Kidney epithelial cell (primary cell): ENCODE results near the gene USH1G. TPM values are rescaled to one million over a fixed set of nuclear protein-coding genes. Genes with fewer than 3 reads are reported as not detected.
"Not testable (repeated sequence)": the region's sequence is repeated elsewhere in the genome, so short reads cannot be mapped to it uniquely, and the experiment has no call there.

Experiments used
- DNase-seq: peaks from one replicate; pipeline ENCODE4 v3.0.0-alpha.2; 2010; ENCODE audit warnings: low read depth
- H3K27me3 ChIP-seq: 2 replicates; pipeline ENCODE4 v1.6.0; 2011; ENCODE audit warnings: low read length; ENCODE audit not compliant: control insufficient read depth, insufficient read depth
- H3K36me3 ChIP-seq: 2 replicates; pipeline ENCODE4 v1.5.1; 2011; ENCODE audit warnings: low read length; ENCODE audit not compliant: control insufficient read depth, insufficient read depth
- H3K4me3 ChIP-seq: 2 replicates; pipeline ENCODE4 v1.5.1; 2011; ENCODE audit warnings: low read depth, mild to moderate bottlenecking, control low read depth, low read length
- total RNA-seq: library from RNA; depleted of rRNA; stranded (reverse); fragments of >200 nt; gene quantifications from 2 replicates; pipeline ENCODE4 v1.2.3, GENCODE V29; 2015
- TF ChIP-seq, protein P1 (sequence below): IDR thresholded peaks from 2 replicates; pipeline ENCODE4 v1.5.1; 2011; ENCODE audit warnings: mild to moderate bottlenecking, moderate library complexity, low read length, control low read depth, inconsistent platforms; ENCODE audit not compliant: insufficient read depth, poor library complexity, severe bottlenecking

USH1G gene
- total RNA-seq, 1 donor from 2014 or later, result not detected

DNA sequence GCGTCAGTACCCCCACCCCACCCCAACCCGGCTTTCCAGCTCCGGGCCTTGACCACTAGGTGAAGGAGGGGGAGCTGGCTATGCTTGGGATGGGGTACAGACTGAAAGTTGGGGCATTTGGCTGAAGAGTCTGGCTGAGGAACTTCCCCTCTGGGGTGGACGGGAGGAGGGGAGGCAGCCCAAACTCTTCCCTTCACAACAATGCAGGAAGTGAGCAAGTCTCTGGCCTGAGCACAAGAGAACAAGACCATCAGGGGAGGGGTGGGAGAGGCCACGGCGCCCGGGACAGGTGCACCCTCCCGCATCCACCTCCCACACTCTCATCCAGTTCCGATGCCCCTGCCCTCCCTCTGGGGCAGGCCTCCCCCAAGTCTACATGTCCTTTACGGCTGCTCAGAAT, 5.6 kb downstream of the USH1G start:
- TF ChIP-seq, protein P1, sequence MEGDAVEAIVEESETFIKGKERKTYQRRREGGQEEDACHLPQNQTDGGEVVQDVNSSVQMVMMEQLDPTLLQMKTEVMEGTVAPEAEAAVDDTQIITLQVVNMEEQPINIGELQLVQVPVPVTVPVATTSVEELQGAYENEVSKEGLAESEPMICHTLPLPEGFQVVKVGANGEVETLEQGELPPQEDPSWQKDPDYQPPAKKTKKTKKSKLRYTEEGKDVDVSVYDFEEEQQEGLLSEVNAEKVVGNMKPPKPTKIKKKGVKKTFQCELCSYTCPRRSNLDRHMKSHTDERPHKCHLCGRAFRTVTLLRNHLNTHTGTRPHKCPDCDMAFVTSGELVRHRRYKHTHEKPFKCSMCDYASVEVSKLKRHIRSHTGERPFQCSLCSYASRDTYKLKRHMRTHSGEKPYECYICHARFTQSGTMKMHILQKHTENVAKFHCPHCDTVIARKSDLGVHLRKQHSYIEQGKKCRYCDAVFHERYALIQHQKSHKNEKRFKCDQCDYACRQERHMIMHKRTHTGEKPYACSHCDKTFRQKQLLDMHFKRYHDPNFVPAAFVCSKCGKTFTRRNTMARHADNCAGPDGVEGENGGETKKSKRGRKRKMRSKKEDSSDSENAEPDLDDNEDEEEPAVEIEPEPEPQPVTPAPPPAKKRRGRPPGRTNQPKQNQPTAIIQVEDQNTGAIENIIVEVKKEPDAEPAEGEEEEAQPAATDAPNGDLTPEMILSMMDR, result no peak
- peaks cover 37% of the 10 kb centered on the region for H3K27me3 ChIP-seq

DNA sequence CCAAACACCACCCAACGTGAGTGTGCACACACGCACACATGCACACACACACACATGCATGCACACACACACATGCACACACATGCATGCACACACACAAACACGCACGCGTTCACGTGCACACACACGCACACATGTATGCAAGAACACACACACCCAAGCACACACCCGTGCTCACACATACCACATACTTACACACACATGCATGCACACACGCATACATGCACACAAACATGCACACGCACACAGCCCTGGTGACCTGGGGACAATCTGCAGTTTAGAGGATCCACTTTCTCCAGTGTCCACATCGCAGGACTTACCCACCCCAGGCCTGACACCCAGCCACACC, 6.2 kb downstream of the USH1G start:
- no peaks in the 10 kb centered on the region for H3K36me3 ChIP-seq
- TF ChIP-seq, protein P1, result no peak
- H3K27me3 ChIP-seq, result peaks cover 32% of the 10 kb centered on the region
- no peak overlapping the region for H3K4me3 ChIP-seq
- no peak for DNase-seq

More for the DNA sequence above, 5.6 kb downstream of the USH1G start:
- H3K4me3 ChIP-seq, result no peak overlapping the region
- no peak for DNase-seq
- H3K36me3 ChIP-seq, result no peaks in the 10 kb centered on the region

DNA sequence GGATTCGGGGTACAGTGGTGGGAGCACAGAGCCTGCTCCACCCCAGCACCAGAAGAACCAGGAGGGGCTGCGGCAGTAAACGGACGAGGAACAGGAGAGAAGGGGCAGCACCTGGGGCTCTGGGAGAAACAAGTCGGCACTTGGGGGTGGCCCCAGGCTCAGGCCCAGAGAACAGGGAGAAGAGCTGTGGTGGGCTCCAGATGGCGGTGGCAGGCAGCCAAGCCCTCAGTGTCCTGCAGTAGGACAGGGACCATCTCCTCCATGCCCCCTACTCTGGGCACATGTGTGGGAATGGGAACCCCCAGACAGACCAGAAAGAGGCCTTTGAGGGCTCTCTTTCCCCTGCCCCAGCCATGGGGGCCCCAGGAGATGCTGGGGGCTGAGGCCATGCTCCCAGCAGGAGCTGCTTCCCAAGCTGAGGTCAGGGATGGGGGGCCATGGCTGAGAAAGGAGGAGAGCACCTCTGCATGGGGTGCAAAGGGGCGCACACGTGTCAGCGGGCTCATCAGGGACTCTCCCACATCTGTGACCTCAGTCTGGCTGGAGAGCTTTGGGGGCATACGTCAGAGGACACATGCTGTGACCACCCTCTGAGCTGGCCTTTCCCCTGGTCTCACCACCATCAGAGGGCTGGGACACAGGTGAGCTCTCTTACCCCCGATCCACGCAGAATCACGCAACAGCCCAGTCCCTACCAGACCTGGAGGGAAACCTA, 6.8 kb downstream of the USH1G start:
- Histone ChIP-seq H3K36me3 (no peaks in the 10 kb centered on the region), H3K4me3 (no peak overlapping the region), H3K27me3 (peaks cover 27% of the 10 kb centered on the region)
- TF ChIP-seq, protein P1, result no peak
- no peak for DNase-seq

DNA sequence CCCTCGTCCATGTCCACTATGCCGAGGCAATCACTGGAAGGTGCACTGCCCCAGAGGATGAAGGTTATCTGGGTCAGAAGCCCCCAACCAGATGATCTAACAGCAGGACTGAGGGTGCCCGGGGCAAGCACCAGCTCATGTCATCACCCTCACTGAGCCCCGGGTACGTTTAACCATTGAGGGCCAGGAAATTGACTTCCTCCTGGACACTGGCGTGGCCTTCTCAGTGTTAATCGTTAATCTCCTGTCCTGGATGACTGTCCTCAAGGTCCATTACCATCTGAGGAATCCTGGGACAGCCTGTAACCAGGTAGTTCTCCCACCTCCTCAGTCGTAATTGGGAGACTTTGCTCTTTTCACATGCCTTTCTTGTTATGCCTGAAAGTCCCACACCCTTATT, 11.6 kb downstream of the USH1G start:
- H3K36me3 ChIP-seq, H3K4me3 ChIP-seq, DNase-seq, H3K27me3 ChIP-seq: not testable (repeated sequence)

DNA sequence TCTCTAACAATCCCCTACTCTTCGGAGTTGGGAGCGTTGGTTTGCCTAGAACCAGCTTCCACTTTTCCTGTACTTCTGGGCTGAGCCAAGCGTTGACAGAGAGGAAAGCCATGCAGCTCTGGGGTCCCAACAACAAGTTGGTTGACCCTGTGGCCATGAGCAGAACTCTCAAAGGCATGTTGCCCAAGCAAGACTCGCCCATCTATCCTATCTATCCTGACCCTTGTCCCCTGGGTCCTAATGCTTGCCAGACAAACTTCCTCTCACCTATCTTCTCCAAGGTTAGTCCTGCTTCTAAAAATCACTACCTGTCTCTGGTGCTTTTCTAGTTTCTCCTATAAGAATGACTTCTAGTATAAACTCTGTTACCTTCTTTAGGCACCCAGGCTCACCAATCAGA, 14.0 kb downstream of the USH1G start:
- not testable (repeated sequence) for H3K27me3 ChIP-seq, H3K36me3 ChIP-seq, H3K4me3 ChIP-seq, DNase-seq

DNA sequence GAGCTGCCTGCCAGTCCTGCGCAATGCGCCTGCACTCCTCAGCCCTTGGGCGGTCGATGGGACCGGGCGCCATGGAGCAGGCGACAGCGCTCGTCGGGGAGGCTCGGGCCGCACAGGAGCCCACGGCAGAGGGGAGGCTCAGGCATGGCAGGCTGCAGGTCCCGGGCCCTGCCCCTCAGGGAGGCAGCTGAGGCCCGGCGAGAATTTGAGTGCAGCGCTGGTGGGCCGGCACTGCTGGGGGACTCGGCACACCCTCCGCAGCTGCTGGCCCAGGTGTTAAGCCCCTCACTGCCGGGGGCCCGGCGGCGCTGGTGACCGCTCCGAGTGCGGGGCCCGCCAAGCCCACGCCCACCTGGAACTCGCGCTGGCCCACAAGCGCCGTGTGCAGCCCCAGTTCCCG, 16.0 kb downstream of the USH1G start:
- no peak overlapping the region for H3K4me3 ChIP-seq
- TF ChIP-seq, protein P1, result no peak
- H3K36me3 ChIP-seq, result no peaks in the 10 kb centered on the region
- DNase-seq, result no peak
- H3K27me3 ChIP-seq, result peaks cover 2% of the 10 kb centered on the region

DNA sequence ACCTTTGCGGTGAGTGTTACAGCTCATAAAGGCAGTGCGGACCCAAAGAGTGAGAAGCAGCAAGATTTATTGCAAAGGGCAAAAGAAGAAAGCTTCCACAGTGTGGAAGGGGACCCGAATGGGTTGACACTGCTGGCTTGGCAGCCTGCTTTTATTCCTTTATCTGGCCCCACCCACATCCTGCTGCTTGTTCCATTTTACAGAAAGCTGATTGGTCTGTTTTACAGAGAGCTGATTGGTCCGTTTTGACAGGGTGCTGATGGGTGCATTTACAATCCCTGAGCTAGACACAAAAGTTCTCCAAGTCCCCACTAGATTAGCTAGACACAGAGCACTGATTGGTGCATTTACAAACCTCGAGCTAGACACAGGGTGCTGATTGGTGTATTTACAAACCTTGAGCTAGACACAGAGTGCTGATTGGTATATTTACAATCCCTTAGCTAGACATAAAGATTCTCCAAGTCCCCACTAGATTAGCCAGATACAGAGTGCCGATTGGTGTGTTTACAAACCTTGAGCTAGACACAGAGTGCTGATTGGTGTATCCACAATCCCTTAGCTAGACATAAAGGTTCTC, 16.8 kb downstream of the USH1G start:
- H3K27me3 ChIP-seq, H3K4me3 ChIP-seq, H3K36me3 ChIP-seq, DNase-seq: not testable (repeated sequence)
